ENCODE measurements around the gene STK25. TPM values are rescaled to one million over a fixed set of nuclear protein-coding genes. Genes with fewer than 3 reads are reported as not detected.

Gene STK25
- polyA plus RNA-seq, 1 donor (not counting 4 experiments of a cell fraction or from before 2014, with no cell fraction given): 242 TPM

- dilution Hi-C loops (cut with MboI; ENCODE audit: extremely low pct_ligation_motif_present, low sequenced_read_pairs): no loop called here
- no peak for DNase-seq (ENCODE audit: low read depth, low spot score)
- Histone ChIP-seq H2AFZ (ENCODE audit: control insufficient read depth, low read length) (peak overlapping the region; percentile 30), H3K9ac (ENCODE audit: control insufficient read depth, extremely low read depth, insufficient read depth, low read length) (no peak overlapping the region), H3K27me3 (ENCODE audit: control insufficient read depth, extremely low read depth, insufficient read depth, low read length) (no peaks in the 10 kb centered on the region), H3K79me2 (ENCODE audit: control insufficient read depth, insufficient read depth, low read length) (no peaks in the 10 kb centered on the region), H3K4me1 (ENCODE audit: control insufficient read depth, extremely low read depth, insufficient read depth, low read length) (no peaks in the 10 kb centered on the region), H3K27ac (ENCODE audit: control insufficient read depth, insufficient read depth, low read length) (no peak overlapping the region), H3K4me2 (ENCODE audit: control insufficient read depth, extremely low read depth, insufficient read depth, low read depth, low read length) (no peak overlapping the region), H3K9me1 (ENCODE audit: control insufficient read depth, extremely low read depth, insufficient read depth, low read length) (no peaks in the 10 kb centered on the region), H3K36me3 (ENCODE audit: control insufficient read depth in 2 of 2, extremely low read depth in 1 of 2, insufficient read depth in 2 of 2, low read length in 2 of 2) (no peaks in the 10 kb centered on the region), H3K9me3 (ENCODE audit: control insufficient read depth, low read depth, low read length) (no peaks in the 10 kb centered on the region), H3K4me3 (ENCODE audit: control insufficient read depth in 2 of 3, extremely low read depth in 1 of 3, insufficient read depth in 2 of 3, low read depth in 1 of 3, low read length in 3 of 3) (no peak overlapping the region), H4K20me1 (ENCODE audit: control insufficient read depth, extremely low read depth, insufficient read depth, low read length) (no peaks in the 10 kb centered on the region)
- TF ChIP-seq EZH2 (IDR thresholded peaks at IDR 0.05; ENCODE audit: low read length): no peak
- TF ChIP-seq CTCF (optimal IDR thresholded peaks at IDR 0.05 in 1 of 3, IDR thresholded peaks at IDR 0.05 in 1 of 3, conservative IDR thresholded peaks at IDR 0.05 in 1 of 3; ENCODE audit: extremely low read depth in 1 of 3, insufficient read depth in 2 of 3, low read length in 3 of 3): no peak
- FAIRE-seq: no peak
These were observed 6.2 kb upstream of the STK25 start for GRCh38 chr2:241514553-241514952.

- Histone ChIP-seq H3K36me3 (ENCODE audit: control insufficient read depth in 2 of 2, extremely low read depth in 1 of 2, insufficient read depth in 2 of 2, low read length in 2 of 2) (peaks cover 0 to 2% of the 10 kb centered on the region in 2 experiments), H3K9ac (ENCODE audit: control insufficient read depth, extremely low read depth, insufficient read depth, low read length) (no peak overlapping the region), H3K4me1 (ENCODE audit: control insufficient read depth, extremely low read depth, insufficient read depth, low read length) (peaks cover 13% of the 10 kb centered on the region), H3K9me1 (ENCODE audit: control insufficient read depth, extremely low read depth, insufficient read depth, low read length) (no peaks in the 10 kb centered on the region), H3K4me2 (ENCODE audit: control insufficient read depth, extremely low read depth, insufficient read depth, low read depth, low read length) (no peak overlapping the region), H3K27ac (ENCODE audit: control insufficient read depth, insufficient read depth, low read length) (no peak overlapping the region), H3K27me3 (ENCODE audit: control insufficient read depth, extremely low read depth, insufficient read depth, low read length) (no peaks in the 10 kb centered on the region), H3K79me2 (ENCODE audit: control insufficient read depth, insufficient read depth, low read length) (peaks cover 19% of the 10 kb centered on the region), H4K20me1 (ENCODE audit: control insufficient read depth, extremely low read depth, insufficient read depth, low read length) (no peaks in the 10 kb centered on the region), H3K9me3 (ENCODE audit: control insufficient read depth, low read depth, low read length) (no peaks in the 10 kb centered on the region), H3K4me3 (ENCODE audit: control insufficient read depth in 2 of 3, extremely low read depth in 1 of 3, insufficient read depth in 2 of 3, low read depth in 1 of 3, low read length in 3 of 3) (no peak overlapping the region), H2AFZ (ENCODE audit: control insufficient read depth, low read length) (no peak overlapping the region)
- TF ChIP-seq CTCF (optimal IDR thresholded peaks at IDR 0.05 in 1 of 3, IDR thresholded peaks at IDR 0.05 in 1 of 3, conservative IDR thresholded peaks at IDR 0.05 in 1 of 3; ENCODE audit: extremely low read depth in 1 of 3, insufficient read depth in 2 of 3, low read length in 3 of 3) (no peak), EZH2 (IDR thresholded peaks at IDR 0.05; ENCODE audit: low read length) (no peak)
- no peak for DNase-seq (ENCODE audit: low read depth, low spot score)
- FAIRE-seq: no peak
- dilution Hi-C loops (cut with MboI; ENCODE audit: extremely low pct_ligation_motif_present, low sequenced_read_pairs): no loop called here
These were observed 2.8 kb upstream of the STK25 start for GRCh38 chr2:241511091-241511741.

All from keratinocyte (primary cell).